Mammary epithelial cell (primary cell): Measurements from ENCODE around the gene C13orf46.

Experiments used
- EZH2 ChIP-seq: IDR thresholded peaks from 2 replicates; pipeline ENCODE4 v1.6.1; 2012; ENCODE audit warnings: low read length, inconsistent platforms, borderline replicate concordance
- TF ChIP-seq, protein P1 (sequence below), 2 donors: IDR thresholded peaks in 1 of 2; conservative IDR thresholded peaks in 1 of 2; 2 replicates each; pipeline ENCODE4 v1.5.1; 2011 to 2012; ENCODE audit warnings: inconsistent platforms in 2 of 2, low read length in 2 of 2, mild to moderate bottlenecking in 2 of 2, control low read depth in 1 of 2, low read depth in 1 of 2; ENCODE audit not compliant: insufficient read depth in 1 of 2; ENCODE audit errors: extremely low read depth in 1 of 2

DNA sequence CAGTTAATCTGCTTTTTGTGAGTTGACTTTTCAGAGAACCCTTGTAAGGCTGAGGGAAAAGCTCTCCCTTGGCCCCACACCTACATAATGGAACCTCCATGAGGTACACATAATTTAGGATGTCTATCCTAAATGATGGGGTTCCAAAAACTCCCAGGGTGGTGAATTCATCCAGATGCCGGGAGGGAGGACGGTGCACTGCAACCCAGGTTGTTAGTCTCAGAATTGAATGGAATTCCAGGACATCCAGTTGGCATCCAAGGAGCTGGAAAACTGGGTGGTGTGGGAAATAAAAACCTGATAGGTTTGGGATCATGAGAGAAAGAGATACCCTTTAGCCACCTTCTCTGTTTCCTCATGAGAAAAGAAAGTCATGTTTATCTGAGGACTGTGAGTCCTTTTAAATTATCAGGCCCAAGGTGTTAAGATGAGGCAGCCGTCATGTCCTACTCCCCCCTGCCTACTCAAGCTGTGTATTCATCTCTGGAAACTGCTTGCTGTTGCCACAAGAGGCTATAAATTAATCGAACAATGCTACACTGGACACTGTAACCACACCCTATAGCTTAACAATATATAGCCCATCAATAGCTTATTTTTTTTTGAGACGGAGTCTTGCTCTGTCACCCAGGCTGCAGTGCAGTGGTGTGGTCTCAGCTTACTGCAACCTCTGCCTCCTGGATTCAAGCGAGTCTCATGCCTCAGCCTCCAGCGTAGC is 49.5 kb downstream of the C13orf46 start:
- TF ChIP-seq, protein P1, sequence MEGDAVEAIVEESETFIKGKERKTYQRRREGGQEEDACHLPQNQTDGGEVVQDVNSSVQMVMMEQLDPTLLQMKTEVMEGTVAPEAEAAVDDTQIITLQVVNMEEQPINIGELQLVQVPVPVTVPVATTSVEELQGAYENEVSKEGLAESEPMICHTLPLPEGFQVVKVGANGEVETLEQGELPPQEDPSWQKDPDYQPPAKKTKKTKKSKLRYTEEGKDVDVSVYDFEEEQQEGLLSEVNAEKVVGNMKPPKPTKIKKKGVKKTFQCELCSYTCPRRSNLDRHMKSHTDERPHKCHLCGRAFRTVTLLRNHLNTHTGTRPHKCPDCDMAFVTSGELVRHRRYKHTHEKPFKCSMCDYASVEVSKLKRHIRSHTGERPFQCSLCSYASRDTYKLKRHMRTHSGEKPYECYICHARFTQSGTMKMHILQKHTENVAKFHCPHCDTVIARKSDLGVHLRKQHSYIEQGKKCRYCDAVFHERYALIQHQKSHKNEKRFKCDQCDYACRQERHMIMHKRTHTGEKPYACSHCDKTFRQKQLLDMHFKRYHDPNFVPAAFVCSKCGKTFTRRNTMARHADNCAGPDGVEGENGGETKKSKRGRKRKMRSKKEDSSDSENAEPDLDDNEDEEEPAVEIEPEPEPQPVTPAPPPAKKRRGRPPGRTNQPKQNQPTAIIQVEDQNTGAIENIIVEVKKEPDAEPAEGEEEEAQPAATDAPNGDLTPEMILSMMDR (conservative IDR thresholded peaks at IDR 0.05 in 1 of 2, IDR thresholded peaks at IDR 0.05 in 1 of 2; ENCODE audit: extremely low read depth in 1 of 2, insufficient read depth in 1 of 2, low read depth in 1 of 2, low read length in 2 of 2), result no peak
- TF ChIP-seq EZH2, result no peak
